ENCODE results near the gene AP1M2.

- TF ChIP-seq POLR2A (IDR thresholded peaks at IDR 0.05): no peak
- no peak for TF ChIP-seq CTCF (IDR thresholded peaks at IDR 0.05)
Observed at GRCh38 chr19:10544242-10544752, 42.8 kb downstream of the AP1M2 start.

Measured in esophagus squamous epithelium (tissue), 4 donors.